Measurements from ENCODE around the gene NFATC2.

The NFATC2 gene

DNA sequence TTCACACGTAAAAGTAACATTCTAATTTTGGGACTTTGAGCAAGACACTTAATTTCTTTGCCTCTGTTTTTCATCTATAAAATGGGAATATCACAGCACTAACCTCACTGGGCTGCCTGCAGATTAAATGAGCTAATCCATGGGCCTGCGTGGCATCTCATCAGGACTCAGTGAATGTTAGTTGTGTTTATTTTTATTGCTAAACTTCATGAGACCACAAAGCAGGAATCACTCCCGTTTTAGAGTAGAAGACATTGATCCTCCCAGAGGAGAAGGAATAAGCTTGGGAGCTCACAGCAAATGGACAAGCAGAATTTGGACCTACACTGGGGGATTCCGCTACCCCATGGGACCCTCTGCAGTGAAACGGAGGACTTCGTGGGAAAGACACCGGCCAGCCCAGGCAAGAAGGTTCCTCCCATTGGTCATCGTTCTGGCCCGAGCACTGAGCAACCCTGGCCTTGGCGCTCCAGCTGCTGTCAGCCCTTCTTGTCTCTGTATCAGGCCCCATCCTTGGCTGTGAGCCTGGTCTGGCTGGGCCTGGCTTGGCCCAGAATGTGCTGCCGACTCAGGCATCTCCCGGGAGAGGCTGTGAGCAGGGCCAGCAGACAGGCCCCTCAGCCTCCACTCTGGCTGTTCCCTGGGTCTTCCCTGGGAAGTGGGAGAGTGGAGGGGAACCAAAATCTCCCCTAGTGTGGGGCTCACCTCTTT lies 79.8 kb downstream of the NFATC2 start:
- TF ChIP-seq FOXP2 (optimal IDR thresholded peaks at IDR 0.05; ENCODE audit: borderline replicate concordance, extremely low read depth, extremely low read length, insufficient read depth) = no peak
- TF ChIP-seq POLR2AphosphoS5 (IDR thresholded peaks at IDR 0.05; ENCODE audit: low read depth, low read length) = no peak
- TF ChIP-seq, protein P1, sequence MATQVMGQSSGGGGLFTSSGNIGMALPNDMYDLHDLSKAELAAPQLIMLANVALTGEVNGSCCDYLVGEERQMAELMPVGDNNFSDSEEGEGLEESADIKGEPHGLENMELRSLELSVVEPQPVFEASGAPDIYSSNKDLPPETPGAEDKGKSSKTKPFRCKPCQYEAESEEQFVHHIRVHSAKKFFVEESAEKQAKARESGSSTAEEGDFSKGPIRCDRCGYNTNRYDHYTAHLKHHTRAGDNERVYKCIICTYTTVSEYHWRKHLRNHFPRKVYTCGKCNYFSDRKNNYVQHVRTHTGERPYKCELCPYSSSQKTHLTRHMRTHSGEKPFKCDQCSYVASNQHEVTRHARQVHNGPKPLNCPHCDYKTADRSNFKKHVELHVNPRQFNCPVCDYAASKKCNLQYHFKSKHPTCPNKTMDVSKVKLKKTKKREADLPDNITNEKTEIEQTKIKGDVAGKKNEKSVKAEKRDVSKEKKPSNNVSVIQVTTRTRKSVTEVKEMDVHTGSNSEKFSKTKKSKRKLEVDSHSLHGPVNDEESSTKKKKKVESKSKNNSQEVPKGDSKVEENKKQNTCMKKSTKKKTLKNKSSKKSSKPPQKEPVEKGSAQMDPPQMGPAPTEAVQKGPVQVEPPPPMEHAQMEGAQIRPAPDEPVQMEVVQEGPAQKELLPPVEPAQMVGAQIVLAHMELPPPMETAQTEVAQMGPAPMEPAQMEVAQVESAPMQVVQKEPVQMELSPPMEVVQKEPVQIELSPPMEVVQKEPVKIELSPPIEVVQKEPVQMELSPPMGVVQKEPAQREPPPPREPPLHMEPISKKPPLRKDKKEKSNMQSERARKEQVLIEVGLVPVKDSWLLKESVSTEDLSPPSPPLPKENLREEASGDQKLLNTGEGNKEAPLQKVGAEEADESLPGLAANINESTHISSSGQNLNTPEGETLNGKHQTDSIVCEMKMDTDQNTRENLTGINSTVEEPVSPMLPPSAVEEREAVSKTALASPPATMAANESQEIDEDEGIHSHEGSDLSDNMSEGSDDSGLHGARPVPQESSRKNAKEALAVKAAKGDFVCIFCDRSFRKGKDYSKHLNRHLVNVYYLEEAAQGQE (IDR thresholded peaks at IDR 0.05; ENCODE audit: insufficient read depth in 1 of 2, low read depth in 2 of 2, low read length in 2 of 2) = no peak
- no peak for TF ChIP-seq TAF1 (IDR thresholded peaks at IDR 0.05; ENCODE audit: borderline replicate concordance, insufficient read depth, low read length)
- TF ChIP-seq SIN3A (IDR thresholded peaks at IDR 0.05; ENCODE audit: borderline replicate concordance, insufficient read depth, low read length) = no peak

DNA sequence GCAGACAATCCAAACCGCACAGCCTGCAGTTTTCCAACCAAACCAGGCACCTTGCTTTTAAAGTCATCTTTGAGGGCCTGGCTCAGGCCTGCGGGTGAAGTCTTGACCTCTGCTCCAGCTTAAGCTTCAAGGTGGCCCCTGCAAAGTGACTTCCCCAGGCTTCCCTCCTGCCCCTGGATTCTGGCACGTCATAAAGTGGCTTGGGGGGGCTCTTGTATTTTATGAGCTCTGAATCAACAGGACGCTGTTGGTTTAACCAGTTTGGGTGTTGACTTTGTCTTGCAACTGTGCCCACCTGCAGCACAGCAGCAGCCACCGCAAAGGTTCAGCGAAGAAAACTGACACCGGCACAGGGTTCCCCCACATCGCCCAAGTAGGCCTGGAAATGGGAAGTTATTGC lies 81.2 kb downstream of the NFATC2 start:
- TF ChIP-seq FOXP2 (optimal IDR thresholded peaks at IDR 0.05; ENCODE audit: borderline replicate concordance, extremely low read depth, extremely low read length, insufficient read depth) (no peak), SIN3A (IDR thresholded peaks at IDR 0.05; ENCODE audit: borderline replicate concordance, insufficient read depth, low read length) (no peak)
- TF ChIP-seq, protein P1 (IDR thresholded peaks at IDR 0.05; ENCODE audit: insufficient read depth in 1 of 2, low read depth in 2 of 2, low read length in 2 of 2) = no peak

DNA sequence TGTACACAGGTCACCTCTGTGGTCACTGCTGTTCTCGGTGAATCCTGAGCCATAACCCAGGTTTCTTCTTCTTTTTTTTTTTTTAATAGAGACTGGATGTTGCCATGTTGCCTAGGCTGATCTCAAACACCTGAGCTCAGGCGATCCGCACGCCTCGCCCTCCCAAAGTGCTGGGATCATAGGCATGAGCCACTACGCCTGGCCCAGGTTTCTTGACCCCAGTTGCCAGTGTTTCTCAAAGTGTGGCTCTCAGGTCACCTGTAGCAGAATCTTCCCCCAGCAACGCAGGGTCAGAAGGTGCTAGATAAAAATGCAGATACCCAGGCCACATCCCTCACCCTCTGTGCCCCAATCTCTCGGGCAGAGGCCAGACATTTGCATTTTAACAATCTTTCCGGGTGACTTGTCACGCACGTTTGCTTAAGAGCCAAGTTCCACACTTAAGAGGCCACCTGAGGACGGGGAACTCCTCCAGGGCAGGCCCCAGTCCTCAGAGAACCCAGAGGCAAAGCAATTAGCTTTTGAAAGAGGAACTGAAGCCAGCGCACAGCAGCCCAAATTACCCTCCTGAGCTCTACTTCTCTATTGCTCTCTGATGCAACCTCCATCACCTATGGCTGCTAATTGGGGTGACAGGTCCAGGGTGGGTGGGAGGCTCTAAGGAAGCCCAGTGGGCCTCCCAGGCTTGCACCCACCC lies 81.8 kb downstream of the NFATC2 start:
- TF ChIP-seq SIN3A (IDR thresholded peaks at IDR 0.05; ENCODE audit: borderline replicate concordance, insufficient read depth, low read length) (no peak), POLR2AphosphoS5 (IDR thresholded peaks at IDR 0.05; ENCODE audit: low read depth, low read length) (no peak), FOXP2 (optimal IDR thresholded peaks at IDR 0.05; ENCODE audit: borderline replicate concordance, extremely low read depth, extremely low read length, insufficient read depth) (no peak), TAF1 (IDR thresholded peaks at IDR 0.05; ENCODE audit: borderline replicate concordance, insufficient read depth, low read length) (no peak)
- TF ChIP-seq, protein P1 (IDR thresholded peaks at IDR 0.05; ENCODE audit: insufficient read depth in 1 of 2, low read depth in 2 of 2, low read length in 2 of 2) = no peak

DNA sequence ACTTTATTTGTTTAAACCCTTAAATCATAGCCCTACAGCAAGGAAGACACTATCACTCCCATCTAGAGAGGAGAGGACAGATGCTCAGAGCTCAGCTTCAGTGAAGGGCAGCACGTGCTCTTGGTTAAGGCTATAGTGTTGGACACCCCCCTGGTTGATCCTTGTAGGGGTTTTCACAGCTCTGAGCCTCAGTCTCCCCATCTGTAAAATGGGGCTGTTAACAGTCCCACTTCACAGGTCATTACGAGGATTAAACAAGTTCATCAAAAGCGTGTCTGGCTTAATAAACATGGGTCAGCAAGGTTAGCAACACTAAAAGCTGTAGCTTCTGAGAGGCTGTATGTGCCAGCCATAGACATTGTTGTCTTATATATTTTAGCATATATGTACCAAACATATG lies 82.4 kb downstream of the NFATC2 start:
- TF ChIP-seq POLR2AphosphoS5 (IDR thresholded peaks at IDR 0.05; ENCODE audit: low read depth, low read length) (no peak), FOXP2 (optimal IDR thresholded peaks at IDR 0.05; ENCODE audit: borderline replicate concordance, extremely low read depth, extremely low read length, insufficient read depth) (no peak), TAF1 (IDR thresholded peaks at IDR 0.05; ENCODE audit: borderline replicate concordance, insufficient read depth, low read length) (no peak), SIN3A (IDR thresholded peaks at IDR 0.05; ENCODE audit: borderline replicate concordance, insufficient read depth, low read length) (no peak)
- TF ChIP-seq, protein P1 (IDR thresholded peaks at IDR 0.05; ENCODE audit: insufficient read depth in 1 of 2, low read depth in 2 of 2, low read length in 2 of 2) = no peak

Data from PFSK-1 (cell line).